GM23338 (cell line): ENCODE results near the gene CPNE4. TPM values are rescaled to one million over a fixed set of nuclear protein-coding genes. Genes with fewer than 3 reads are reported as not detected.
A peak's percentile ranks its signal among the peaks of the same experiment; 100 is the strongest.

Experiments
- ATAC-seq: fragments of 200-7000 bp; cut with Tn5 transposase; 3 replicates; pipeline ENCODE4 v1.9.1; 2020
- DNase-seq: peaks from one replicate; pipeline ENCODE4 v3.0.0-alpha.2; 2015; ENCODE audit warnings: low spot score
- H2AFZ ChIP-seq: fragments of 200-600 bp; sonication (generic); 2 replicates; pipeline ENCODE4 v1.8.0; 2016; ENCODE audit warnings: antibody characterized with exemption, mild to moderate bottlenecking, moderate library complexity
- H3F3A ChIP-seq: fragments of 200-600 bp; sonication (generic); replicated peaks from 2 replicates; pipeline ENCODE4 v1.8.0; 2017; ENCODE audit warnings: antibody characterized with exemption, mixed run types, low read depth
- H3K27ac ChIP-seq: fragments of 200-600 bp; sonication (generic); 2 replicates; pipeline ENCODE4 v1.6.1; 2016; ENCODE audit warnings: low read depth
- H3K27me3 ChIP-seq: fragments of 200-600 bp; sonication (generic); 2 replicates; pipeline ENCODE4 v1.8.0; 2016; ENCODE audit warnings: mild to moderate bottlenecking, mixed run types, moderate library complexity; ENCODE audit not compliant: insufficient read depth
- H3K36me3 ChIP-seq: fragments of 200-600 bp; sonication (generic); 2 replicates; pipeline ENCODE4 v1.8.0; 2016; ENCODE audit warnings: mild to moderate bottlenecking; ENCODE audit not compliant: insufficient read depth
- H3K4me1 ChIP-seq: fragments of 200-600 bp; sonication (generic); 2 replicates; pipeline ENCODE4 v1.8.0; 2016; ENCODE audit warnings: mild to moderate bottlenecking, moderate library complexity; ENCODE audit not compliant: insufficient read depth
- H3K4me2 ChIP-seq: fragments of 200-600 bp; sonication (generic); 2 replicates; pipeline ENCODE4 v1.7.1; 2017; ENCODE audit warnings: mixed run types
- H3K4me3 ChIP-seq: fragments of 200-600 bp; sonication (generic); 2 replicates; pipeline ENCODE4 v1.6.1; 2016; ENCODE audit warnings: mixed run types
- H3K79me2 ChIP-seq: fragments of 200-600 bp; sonication (generic); replicated peaks from 2 replicates; pipeline ENCODE4 v1.8.0; 2017; ENCODE audit warnings: mild to moderate bottlenecking; ENCODE audit not compliant: insufficient read depth
- H3K9me2 ChIP-seq: fragments of 200-600 bp; sonication (generic); 2 replicates; pipeline ENCODE4 v1.8.0; 2017; ENCODE audit not compliant: insufficient read depth
- H4K20me1 ChIP-seq: fragments of 200-600 bp; sonication (generic); replicated peaks from 2 replicates; pipeline ENCODE4 v1.8.0; 2017; ENCODE audit warnings: mild to moderate bottlenecking; ENCODE audit not compliant: insufficient read depth
- H3K27ac Mint-ChIP-seq: 2 replicates; pipeline ENCODE4 v1.8.0; 2020; ENCODE audit warnings: inconsistent platforms, mild to moderate bottlenecking, moderate library complexity, mixed read lengths
- H3K27me3 Mint-ChIP-seq: 3 replicates; pipeline ENCODE4 v1.8.0; 2022; ENCODE audit warnings: low read depth, mild to moderate bottlenecking, moderate library complexity, mixed read lengths, inconsistent platforms; ENCODE audit not compliant: insufficient read depth, poor library complexity
- H3K36me3 Mint-ChIP-seq: 3 replicates; pipeline ENCODE4 v1.8.0; 2021; ENCODE audit warnings: low read depth, mild to moderate bottlenecking, inconsistent platforms, moderate library complexity, mixed read lengths
- H3K4me1 Mint-ChIP-seq: 3 replicates; pipeline ENCODE4 v1.8.0; 2020; ENCODE audit warnings: mild to moderate bottlenecking, inconsistent platforms, mixed read lengths
- H3K4me3 Mint-ChIP-seq: 3 replicates; pipeline ENCODE4 v1.8.0; 2021; ENCODE audit warnings: moderate library complexity, mild to moderate bottlenecking, inconsistent platforms, mixed read lengths
- H3K9me3 Mint-ChIP-seq: 3 replicates; pipeline ENCODE4 v1.8.0; 2020; ENCODE audit warnings: moderate library complexity, mild to moderate bottlenecking, inconsistent platforms, mixed read lengths
- CREB1 ChIP-seq: fragments of 250-450 bp; sonication (Bioruptor Pico); IDR thresholded peaks from 2 replicates; pipeline ENCODE4 v1.5.0; 2020; ENCODE audit warnings: low read depth, mild to moderate bottlenecking, moderate library complexity
- CTCF ChIP-seq, 2 experiments: fragments of 200-600 bp in 1 of 2; sonication (generic) in 1 of 2; conservative IDR thresholded peaks; 2 replicates each; pipeline versions ENCODE4 v1.5.1 to v1.6.1; 2016 to 2017; ENCODE audit warnings: antibody characterized with exemption in 2 of 2, low read depth in 2 of 2, mild to moderate bottlenecking in 2 of 2, moderate library complexity in 1 of 2
- ETS1 ChIP-seq: IDR thresholded peaks from 2 replicates; pipeline ENCODE4 v1.6.1; 2016; ENCODE audit warnings: antibody characterized with exemption
- EZH2 ChIP-seq: fragments of 200-600 bp; sonication (generic); IDR thresholded peaks from one replicate; pipeline ENCODE4 v1.8.0; 2017; ENCODE audit warnings: antibody characterized with exemption, mild to moderate bottlenecking, low read depth; ENCODE audit not compliant: unreplicated experiment
- EZH2phosphoT487 ChIP-seq: fragments of 200-600 bp; sonication (generic); IDR thresholded peaks from one replicate; pipeline ENCODE4 v1.8.1; 2018; ENCODE audit warnings: antibody characterized with exemption; ENCODE audit not compliant: unreplicated experiment
- JUNB ChIP-seq: IDR thresholded peaks from one replicate; pipeline ENCODE4 v1.6.1; 2016; ENCODE audit warnings: antibody characterized with exemption; ENCODE audit not compliant: unreplicated experiment
- NANOG ChIP-seq: IDR thresholded peaks from 2 replicates; pipeline ENCODE4 v1.6.1; 2016; ENCODE audit warnings: antibody characterized with exemption, borderline replicate concordance
- POLR2AphosphoS5 ChIP-seq: IDR thresholded peaks from 2 replicates; pipeline ENCODE4 v1.6.1; 2016; ENCODE audit warnings: antibody characterized with exemption, low read depth
- STAT1 ChIP-seq: IDR thresholded peaks from one replicate; pipeline ENCODE4 v1.6.1; 2016; ENCODE audit warnings: antibody characterized with exemption; ENCODE audit not compliant: unreplicated experiment
- ZNF114 ChIP-seq: fragments of 250-450 bp; sonication (Bioruptor Pico); IDR thresholded peaks from 2 replicates; pipeline ENCODE4 v1.5.0; 2020; ENCODE audit warnings: mild to moderate bottlenecking, moderate library complexity
- ZNF331 ChIP-seq: fragments of 250-450 bp; sonication (Bioruptor Pico); IDR thresholded peaks from 2 replicates; pipeline ENCODE4 v1.5.0; 2020; ENCODE audit warnings: low read depth, mild to moderate bottlenecking, moderate library complexity
- ZNF462 ChIP-seq: fragments of 250-450 bp; sonication (Bioruptor Pico); IDR thresholded peaks from 2 replicates; pipeline ENCODE4 v1.5.0; 2020; ENCODE audit warnings: mild to moderate bottlenecking, moderate library complexity
- polyA plus RNA-seq: library from polyadenylated mRNA; unstranded; fragments of >200 nt; fragmentation: Nextera tagmentation; extraction: Ambion mirVana; gene quantifications from 2 replicates; pipeline ENCODE4 v1.2.1, GENCODE V29; 2016
- total RNA-seq: library from RNA; depleted of rRNA; stranded (reverse); fragments of >200 nt; shearing (Covaris generic); gene quantifications from 2 replicates; pipeline ENCODE4 v1.2.3, GENCODE V29; 2014
- TF ChIP-seq, protein P1 (sequence below): IDR thresholded peaks from one replicate; pipeline ENCODE4 v1.6.1; 2018; ENCODE audit warnings: antibody characterized with exemption; ENCODE audit not compliant: unreplicated experiment

The CPNE4 gene
- total and polyA plus RNA-seq, 2 experiments from 2014 or later, result 2.0 to 6.5 TPM

DNA sequence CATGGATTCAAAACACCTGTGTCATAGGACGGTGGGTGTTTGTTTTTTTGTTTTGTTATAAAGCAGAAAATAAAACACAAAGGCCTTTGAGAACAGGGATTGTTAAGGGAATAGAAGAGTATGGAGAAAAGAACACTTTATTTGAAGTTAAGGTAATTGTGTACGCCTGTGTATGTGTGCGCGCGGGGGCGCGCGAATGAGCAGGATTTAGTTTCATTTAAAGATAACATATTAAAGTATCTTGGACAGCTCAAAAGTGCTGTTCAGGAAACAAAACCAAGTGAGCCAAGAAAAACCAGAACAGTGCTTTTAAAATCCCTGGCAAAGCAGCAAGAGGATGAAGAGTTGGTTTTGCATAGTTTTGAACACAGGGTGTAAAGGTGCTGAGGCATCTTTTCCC, 1.9 kb downstream of the CPNE4 start:
- no peaks in the 10 kb centered on the region for H3K9me2 ChIP-seq
- no peak overlapping the region for H3K27ac ChIP-seq
- DNase-seq, result no peak
- TF ChIP-seq, protein P1, sequence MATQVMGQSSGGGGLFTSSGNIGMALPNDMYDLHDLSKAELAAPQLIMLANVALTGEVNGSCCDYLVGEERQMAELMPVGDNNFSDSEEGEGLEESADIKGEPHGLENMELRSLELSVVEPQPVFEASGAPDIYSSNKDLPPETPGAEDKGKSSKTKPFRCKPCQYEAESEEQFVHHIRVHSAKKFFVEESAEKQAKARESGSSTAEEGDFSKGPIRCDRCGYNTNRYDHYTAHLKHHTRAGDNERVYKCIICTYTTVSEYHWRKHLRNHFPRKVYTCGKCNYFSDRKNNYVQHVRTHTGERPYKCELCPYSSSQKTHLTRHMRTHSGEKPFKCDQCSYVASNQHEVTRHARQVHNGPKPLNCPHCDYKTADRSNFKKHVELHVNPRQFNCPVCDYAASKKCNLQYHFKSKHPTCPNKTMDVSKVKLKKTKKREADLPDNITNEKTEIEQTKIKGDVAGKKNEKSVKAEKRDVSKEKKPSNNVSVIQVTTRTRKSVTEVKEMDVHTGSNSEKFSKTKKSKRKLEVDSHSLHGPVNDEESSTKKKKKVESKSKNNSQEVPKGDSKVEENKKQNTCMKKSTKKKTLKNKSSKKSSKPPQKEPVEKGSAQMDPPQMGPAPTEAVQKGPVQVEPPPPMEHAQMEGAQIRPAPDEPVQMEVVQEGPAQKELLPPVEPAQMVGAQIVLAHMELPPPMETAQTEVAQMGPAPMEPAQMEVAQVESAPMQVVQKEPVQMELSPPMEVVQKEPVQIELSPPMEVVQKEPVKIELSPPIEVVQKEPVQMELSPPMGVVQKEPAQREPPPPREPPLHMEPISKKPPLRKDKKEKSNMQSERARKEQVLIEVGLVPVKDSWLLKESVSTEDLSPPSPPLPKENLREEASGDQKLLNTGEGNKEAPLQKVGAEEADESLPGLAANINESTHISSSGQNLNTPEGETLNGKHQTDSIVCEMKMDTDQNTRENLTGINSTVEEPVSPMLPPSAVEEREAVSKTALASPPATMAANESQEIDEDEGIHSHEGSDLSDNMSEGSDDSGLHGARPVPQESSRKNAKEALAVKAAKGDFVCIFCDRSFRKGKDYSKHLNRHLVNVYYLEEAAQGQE, result no peak
- TF ChIP-seq ZNF331 (CRISPR knock-in tag) (no peak), CREB1 (CRISPR knock-in tag) (no peak), NANOG (no peak), ZNF114 (CRISPR knock-in tag) (no peak), POLR2AphosphoS5 (no peak), STAT1 (no peak), ZNF462 (CRISPR knock-in tag) (no peak), EZH2 (no peak), ETS1 (no peak), CTCF (conservative IDR thresholded peaks at IDR 0.05; ENCODE audit: low read depth in 2 of 2) (no peak), EZH2phosphoT487 (no peak), JUNB (no peak)
- Mint-ChIP-seq H3K4me1 (peaks cover 18% of the 10 kb centered on the region), H3K4me3 (peak overlapping the region; percentile 95), H3K36me3 (no peaks in the 10 kb centered on the region), H3K27ac (no peak overlapping the region), H3K9me3 (no peaks in the 10 kb centered on the region; the same call in 2 of the 3 replicates), H3K27me3 (peaks cover 35% of the 10 kb centered on the region)
- peaks cover 52% of the 10 kb centered on the region for H3K27me3 ChIP-seq
- no peak overlapping the region; the same call in 1 of the 2 replicates for H2AFZ ChIP-seq
- peak overlapping the region; percentile 95 for H3K4me2 ChIP-seq
- H3K36me3 ChIP-seq, result no peaks in the 10 kb centered on the region
- H4K20me1 ChIP-seq, result no peaks in the 10 kb centered on the region; the same call in 1 of the 2 replicates
- H3K4me1 ChIP-seq, result peaks cover 7% of the 10 kb centered on the region
- ATAC-seq, result no peak
- no peaks in the 10 kb centered on the region for H3K79me2 ChIP-seq
- peak overlapping the region; percentile 80 for H3K4me3 ChIP-seq
- H3F3A ChIP-seq, result 0 out of 2 replicates have a peak, but pooled peaks cover 4% of the 10 kb centered on the region
